K562 treated with DMSO at 1 percent for 24 hours (cell line): ENCODE results near the gene GALNT12. TPM values are rescaled to one million over a fixed set of nuclear protein-coding genes. Genes with fewer than 3 reads are reported as not detected.

ENCODE experiments used
- total RNA-seq: library from RNA; unstranded; fragments of 300-600 nt; gene quantifications from 2 replicates; pipeline ENCODE4 v1.2.3, GENCODE V29; 2022; ENCODE audit warnings: low read depth; ENCODE audit not compliant: insufficient read depth

Gene GALNT12, protein sequence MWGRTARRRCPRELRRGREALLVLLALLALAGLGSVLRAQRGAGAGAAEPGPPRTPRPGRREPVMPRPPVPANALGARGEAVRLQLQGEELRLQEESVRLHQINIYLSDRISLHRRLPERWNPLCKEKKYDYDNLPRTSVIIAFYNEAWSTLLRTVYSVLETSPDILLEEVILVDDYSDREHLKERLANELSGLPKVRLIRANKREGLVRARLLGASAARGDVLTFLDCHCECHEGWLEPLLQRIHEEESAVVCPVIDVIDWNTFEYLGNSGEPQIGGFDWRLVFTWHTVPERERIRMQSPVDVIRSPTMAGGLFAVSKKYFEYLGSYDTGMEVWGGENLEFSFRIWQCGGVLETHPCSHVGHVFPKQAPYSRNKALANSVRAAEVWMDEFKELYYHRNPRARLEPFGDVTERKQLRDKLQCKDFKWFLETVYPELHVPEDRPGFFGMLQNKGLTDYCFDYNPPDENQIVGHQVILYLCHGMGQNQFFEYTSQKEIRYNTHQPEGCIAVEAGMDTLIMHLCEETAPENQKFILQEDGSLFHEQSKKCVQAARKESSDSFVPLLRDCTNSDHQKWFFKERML
- total RNA-seq, result 47.8 and 58.8 TPM in 2 replicates

DNA sequence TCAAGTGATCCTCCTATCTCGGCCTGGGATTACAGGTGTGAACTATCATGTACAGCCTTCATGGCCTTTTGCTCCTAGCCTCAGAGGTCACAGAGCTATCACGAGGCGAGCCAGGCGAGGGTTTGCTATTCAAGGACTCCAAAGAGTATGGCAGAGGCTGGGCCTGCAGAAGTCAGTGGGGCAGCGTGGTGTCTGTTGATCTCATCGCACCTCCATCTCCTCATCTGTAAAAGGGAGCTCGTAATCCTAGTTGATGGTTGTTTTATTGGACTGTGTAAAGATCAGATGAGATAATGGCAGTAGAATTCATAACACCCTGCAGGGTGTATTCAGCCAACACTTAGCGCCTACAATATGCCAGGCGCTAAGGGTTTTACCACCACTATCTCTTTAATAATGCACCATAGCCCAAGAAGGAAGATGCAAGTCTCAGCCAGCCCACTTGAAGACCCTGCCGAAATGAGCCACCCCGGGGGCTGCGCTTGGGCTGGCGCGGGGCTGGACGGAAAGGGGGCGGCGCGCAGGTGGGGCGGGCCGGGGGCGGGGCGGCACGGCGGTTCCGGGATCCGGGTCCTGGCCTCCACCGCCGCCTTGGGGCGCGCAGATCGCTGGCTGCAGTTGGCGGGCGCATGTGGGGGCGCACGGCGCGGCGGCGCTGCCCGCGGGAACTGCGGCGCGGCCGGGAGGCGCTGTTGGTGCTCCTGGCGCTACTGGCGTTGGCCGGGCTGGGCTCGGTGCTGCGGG lies at the start of gene GALNT12:
Gene GALNT12 (plus strand): TSS at position 601 of the 744 bp plus-strand sequence. CDS start 29 bp downstream, at position 630.

DNA sequence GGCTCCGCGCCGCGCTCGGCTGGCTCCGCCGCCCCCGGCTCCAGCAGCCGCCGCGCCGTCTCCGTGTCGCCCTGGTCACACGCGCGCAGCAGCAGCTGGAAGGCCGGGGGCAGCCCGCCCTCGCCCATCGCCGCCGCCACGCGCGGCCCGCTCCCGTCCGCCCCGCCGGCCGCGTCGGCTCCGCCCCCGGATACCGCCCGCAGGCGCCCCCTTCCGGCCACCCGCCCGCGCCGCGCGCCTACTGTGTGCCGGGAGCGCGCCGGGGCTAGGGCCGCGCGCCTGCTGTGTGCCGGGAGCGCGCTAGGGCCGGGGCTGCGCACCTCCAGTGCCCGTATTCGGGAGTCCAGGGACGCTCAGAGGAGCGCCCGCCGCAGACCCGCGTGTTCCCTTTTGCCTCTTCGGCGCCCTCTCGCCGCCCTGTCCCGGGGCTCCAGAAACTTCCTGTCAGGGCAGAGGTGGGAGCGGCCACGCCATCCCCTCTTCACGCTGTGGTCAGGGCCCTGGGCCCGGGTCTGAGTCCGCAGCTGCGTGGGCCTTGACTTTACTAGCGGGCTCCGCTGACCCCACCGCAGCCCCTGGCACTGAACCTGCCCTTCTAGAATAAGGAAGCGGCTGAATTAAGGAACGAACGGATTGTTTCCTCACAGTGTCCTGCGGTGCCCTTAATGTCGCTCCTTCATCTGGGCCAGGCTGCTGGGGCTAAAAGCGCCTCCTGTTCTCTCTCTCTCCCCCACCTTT lies 10.9 kb upstream of the GALNT12 start, which contains the start of gene ANKS6:
Gene ANKS6 (minus strand): TSS at position 192 of the 738 bp plus-strand sequence. CDS start 64 bp downstream, at position 128.

Other genes starting within 250 kb of the GALNT12 start
- gene GABBR2, start 98.7 kb upstream of the GALNT12 start, total RNA-seq, result 0.22 and 0.35 TPM in 2 replicates
- 27.5 and 28.9 TPM in 2 replicates for gene ANKS6, start 11.1 kb upstream of the GALNT12 start, total RNA-seq
- gene COL15A1, start 136.2 kb downstream of the GALNT12 start, total RNA-seq, result 7.0 and 9.3 TPM in 2 replicates